Liver (tissue), 3 donors: ENCODE data around the gene MXRA8.

ENCODE experiments used
- CTCF ChIP-seq: fragments of 150-350 bp; IDR thresholded peaks from 2 replicates; pipeline ENCODE4 v1.5.1; 2017; ENCODE audit warnings: improper control_type of control experiment, low read depth, low read length; ENCODE audit not compliant: missing input control
- EGR1 ChIP-seq, 2 donors: IDR thresholded peaks; 2 replicates each; pipeline ENCODE4 v1.6.1; 2016 to 2018; ENCODE audit warnings: antibody characterized with exemption in 2 of 2, low read depth in 2 of 2
- FOXA1 ChIP-seq: IDR thresholded peaks from 2 replicates; pipeline ENCODE4 v1.6.1; 2016; ENCODE audit warnings: antibody characterized with exemption
- GABPA ChIP-seq, 2 donors: IDR thresholded peaks in 1 of 2; conservative IDR thresholded peaks in 1 of 2; 2 replicates each; pipeline ENCODE4 v1.6.1; 2016; ENCODE audit warnings: antibody characterized with exemption in 2 of 2, mild to moderate bottlenecking in 1 of 2, moderate library complexity in 1 of 2
- HNF4A ChIP-seq, 2 donors: conservative IDR thresholded peaks; 2 replicates each; pipeline ENCODE4 v1.6.1; 2016; ENCODE audit warnings: antibody characterized with exemption in 2 of 2, mild to moderate bottlenecking in 2 of 2
- JUND ChIP-seq, 2 donors: IDR thresholded peaks; 2 replicates each; pipeline ENCODE4 v1.6.1; 2016; ENCODE audit warnings: antibody characterized with exemption in 2 of 2
- MAX ChIP-seq: IDR thresholded peaks from 2 replicates; pipeline ENCODE4 v1.6.1; 2016; ENCODE audit warnings: antibody characterized with exemption
- RAD21 ChIP-seq, 2 donors: IDR thresholded peaks; 2 replicates each; pipeline ENCODE4 v1.6.1; 2016; ENCODE audit warnings: antibody characterized with exemption in 2 of 2, mild to moderate bottlenecking in 2 of 2
- REST ChIP-seq: IDR thresholded peaks from 2 replicates; pipeline ENCODE4 v1.6.1; 2016; ENCODE audit warnings: antibody characterized with exemption, mild to moderate bottlenecking
- TAF1 ChIP-seq: conservative IDR thresholded peaks from 2 replicates; pipeline ENCODE4 v1.6.1; 2016; ENCODE audit warnings: antibody characterized with exemption, mild to moderate bottlenecking
- ZBTB33 ChIP-seq: IDR thresholded peaks from 2 replicates; pipeline ENCODE4 v1.6.1; 2016; ENCODE audit warnings: antibody characterized with exemption
- donor health status: healthy.
- donor health status: healthy.

- no peak for TF ChIP-seq CTCF
- no peak for TF ChIP-seq JUND (IDR thresholded peaks at IDR 0.05)
- no peak for TF ChIP-seq REST
- no peak for TF ChIP-seq GABPA (IDR thresholded peaks at IDR 0.05 in 1 of 2, conservative IDR thresholded peaks at IDR 0.05 in 1 of 2)
- TF ChIP-seq FOXA1 = no peak
- no peak for TF ChIP-seq RAD21 (IDR thresholded peaks at IDR 0.05)
- no peak for TF ChIP-seq MAX
- TF ChIP-seq ZBTB33 = no peak
- TF ChIP-seq EGR1 (IDR thresholded peaks at IDR 0.05; ENCODE audit: low read depth in 2 of 2) = no peak
- TF ChIP-seq HNF4A (conservative IDR thresholded peaks at IDR 0.05) = no peak
- TF ChIP-seq TAF1 = no peak
Observed at GRCh38 chr1:1334835-1335234, 23.5 kb downstream of the MXRA8 start.
